A673 (cell line): ENCODE results near the gene FGF1. TPM values are rescaled to one million over a fixed set of nuclear protein-coding genes. Genes with fewer than 3 reads are reported as not detected.

Source experiments
- BruUV-seq: library from RNA; stranded (reverse); fragments of 400-500 nt; replicated peaks from 2 replicates; lab custom pipeline; 2021; lab: Mats Ljungman, UMichigan
- CTCF ChIA-PET: fragments of 300-600 bp; sonication (Branson Sonifier 250); formaldehyde crosslinking; loops from one replicate; lab custom pipeline; 2022; ENCODE audit warnings: antibody characterized with exemption; lab: Charles Lee
- POLR2A ChIA-PET: fragments of 300-600 bp; sonication (Branson Sonifier 250); formaldehyde crosslinking; loops from one replicate; lab custom pipeline; 2022; ENCODE audit warnings: antibody characterized with exemption; ENCODE audit not compliant: low non-redundant PET; lab: Charles Lee
- DNase-seq: peaks from one replicate; pipeline ENCODE4 v3.0.0-alpha.2; 2015; ENCODE audit warnings: low spot score
- H3K27ac ChIP-seq: fragments of 200-600 bp; sonication (generic); 2 replicates; pipeline ENCODE4 v1.5.1; 2016; ENCODE audit warnings: mixed run types, low read depth, mild to moderate bottlenecking, mixed read lengths, antibody characterized with exemption, low read length; ENCODE audit not compliant: poor library complexity, severe bottlenecking
- H3K27me3 ChIP-seq: fragments of 200-600 bp; sonication (generic); replicated peaks from 2 replicates; pipeline ENCODE4 v1.6.1; 2017; ENCODE audit warnings: mixed run types, low read depth, mild to moderate bottlenecking, mixed read lengths, antibody characterized with exemption, low read length; ENCODE audit not compliant: insufficient read depth, poor library complexity
- H3K36me3 ChIP-seq: fragments of 200-600 bp; sonication (generic); 2 replicates; pipeline ENCODE4 v1.6.1; 2016; ENCODE audit warnings: mixed run types, mild to moderate bottlenecking, mixed read lengths, antibody characterized with exemption, low read length; ENCODE audit not compliant: insufficient read depth, poor library complexity, severe bottlenecking
- H3K4me1 ChIP-seq: fragments of 200-600 bp; sonication (generic); 2 replicates; pipeline ENCODE4 v1.6.1; 2017; ENCODE audit warnings: mixed run types, mild to moderate bottlenecking, mixed read lengths, antibody characterized with exemption, low read length; ENCODE audit not compliant: insufficient read depth, poor library complexity, severe bottlenecking
- H3K4me3 ChIP-seq: fragments of 200-600 bp; sonication (generic); 2 replicates; pipeline ENCODE4 v1.5.1; 2016; ENCODE audit warnings: low read depth, mixed run types, mild to moderate bottlenecking, mixed read lengths, low read length; ENCODE audit not compliant: poor library complexity, severe bottlenecking
- H3K9me3 ChIP-seq: fragments of 200-600 bp; sonication (generic); 2 replicates; pipeline ENCODE4 v1.6.1; 2016; ENCODE audit warnings: mixed run types, low read depth, mild to moderate bottlenecking, mixed read lengths, antibody characterized with exemption, low read length; ENCODE audit not compliant: poor library complexity, severe bottlenecking
- EZH2 ChIP-seq: fragments of 200-600 bp; sonication (generic); IDR thresholded peaks from 2 replicates; pipeline ENCODE4 v1.6.1; 2017; ENCODE audit warnings: borderline replicate concordance, low read depth, mild to moderate bottlenecking, mixed read lengths, antibody characterized with exemption, low read length; ENCODE audit not compliant: poor library complexity, severe bottlenecking
- intact Hi-C: fragments of 100-400 bp; cut with micrococcal nuclease; formaldehyde crosslinking; loops from one replicate; pipeline ENCODE4 v1.10.0; 2022; ENCODE audit not compliant: unreplicated experiment
- total RNA-seq: library from RNA; stranded (reverse); gene quantifications from 2 replicates; pipeline ENCODE4 v1.2.3, GENCODE V29; 2021
- TF ChIP-seq, protein P1 (sequence below): fragments of 300-800, 200-600 bp; sonication (generic); conservative IDR thresholded peaks from 2 replicates; pipeline ENCODE4 v1.5.1; 2017; ENCODE audit warnings: low read depth, mild to moderate bottlenecking, antibody characterized with exemption, low read length, moderate library complexity, mixed read lengths

FGF1 gene
- total RNA-seq, 1 experiment from 2014 or later = 0.71 TPM

DNA sequence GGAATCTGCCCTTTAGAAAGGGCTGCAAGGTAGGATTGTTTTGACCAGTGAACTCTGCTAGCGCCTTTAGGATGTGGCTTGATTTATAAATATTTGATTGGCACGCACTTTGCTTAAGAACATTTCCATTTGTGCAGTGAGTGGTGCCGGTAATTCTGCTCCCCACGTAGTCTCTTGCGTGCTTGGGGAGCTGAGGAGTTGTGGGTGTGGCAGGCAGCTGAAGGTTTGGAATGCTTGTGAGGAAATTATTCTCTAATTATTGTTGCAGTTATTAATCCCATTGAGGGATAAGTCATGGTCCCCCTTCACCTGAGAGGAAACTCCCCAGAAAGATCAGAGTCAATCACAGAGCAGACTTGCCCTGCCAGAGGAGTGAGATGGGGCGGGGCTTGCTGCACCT lies 76.7 kb downstream of the FGF1 start:
- TF ChIP-seq, protein P1, sequence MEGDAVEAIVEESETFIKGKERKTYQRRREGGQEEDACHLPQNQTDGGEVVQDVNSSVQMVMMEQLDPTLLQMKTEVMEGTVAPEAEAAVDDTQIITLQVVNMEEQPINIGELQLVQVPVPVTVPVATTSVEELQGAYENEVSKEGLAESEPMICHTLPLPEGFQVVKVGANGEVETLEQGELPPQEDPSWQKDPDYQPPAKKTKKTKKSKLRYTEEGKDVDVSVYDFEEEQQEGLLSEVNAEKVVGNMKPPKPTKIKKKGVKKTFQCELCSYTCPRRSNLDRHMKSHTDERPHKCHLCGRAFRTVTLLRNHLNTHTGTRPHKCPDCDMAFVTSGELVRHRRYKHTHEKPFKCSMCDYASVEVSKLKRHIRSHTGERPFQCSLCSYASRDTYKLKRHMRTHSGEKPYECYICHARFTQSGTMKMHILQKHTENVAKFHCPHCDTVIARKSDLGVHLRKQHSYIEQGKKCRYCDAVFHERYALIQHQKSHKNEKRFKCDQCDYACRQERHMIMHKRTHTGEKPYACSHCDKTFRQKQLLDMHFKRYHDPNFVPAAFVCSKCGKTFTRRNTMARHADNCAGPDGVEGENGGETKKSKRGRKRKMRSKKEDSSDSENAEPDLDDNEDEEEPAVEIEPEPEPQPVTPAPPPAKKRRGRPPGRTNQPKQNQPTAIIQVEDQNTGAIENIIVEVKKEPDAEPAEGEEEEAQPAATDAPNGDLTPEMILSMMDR = no peak
- intact Hi-C loops = no loop called here
- Histone ChIP-seq H3K27me3 (no peaks in the 10 kb centered on the region), H3K4me1 (peaks cover 11% of the 10 kb centered on the region), H3K27ac (no peak overlapping the region), H3K4me3 (no peak overlapping the region), H3K9me3 (no peaks in the 10 kb centered on the region), H3K36me3 (no peaks in the 10 kb centered on the region)
- BruUV-seq = no TSS peak
- POLR2A ChIA-PET = no interaction called here
- DNase-seq = no peak
- CTCF ChIA-PET = no interaction called here

DNA sequence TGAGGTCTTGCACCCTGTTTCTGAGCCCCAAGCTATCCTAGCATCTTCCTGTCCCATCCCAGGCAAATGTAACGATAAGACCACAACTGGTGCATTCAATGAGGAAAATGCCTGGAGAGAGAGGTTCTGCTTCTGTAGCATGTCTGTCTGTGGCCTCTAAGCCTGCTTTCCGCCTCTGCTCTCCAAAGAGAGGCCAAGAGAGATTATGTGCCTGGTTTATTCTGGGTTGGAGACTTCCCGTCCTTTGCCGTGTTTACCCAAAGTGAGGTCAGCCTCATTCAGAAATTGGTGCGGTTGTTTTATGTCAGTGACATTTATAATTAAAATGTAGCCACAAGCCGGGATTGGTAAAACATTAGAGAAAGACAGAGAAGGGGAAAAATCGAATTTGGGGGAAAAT lies 77.8 kb downstream of the FGF1 start:
- Histone ChIP-seq H3K27me3 (no peaks in the 10 kb centered on the region), H3K4me1 (peaks cover 4% of the 10 kb centered on the region), H3K9me3 (no peaks in the 10 kb centered on the region), H3K27ac (no peak overlapping the region), H3K36me3 (no peaks in the 10 kb centered on the region), H3K4me3 (no peak overlapping the region)
- TF ChIP-seq, protein P1 = no peak
- TF ChIP-seq EZH2 = no peak
- POLR2A ChIA-PET = no interaction called here
- no peak for DNase-seq
- intact Hi-C loops = no loop called here
- CTCF ChIA-PET = no interaction called here
- no TSS peak for BruUV-seq

DNA sequence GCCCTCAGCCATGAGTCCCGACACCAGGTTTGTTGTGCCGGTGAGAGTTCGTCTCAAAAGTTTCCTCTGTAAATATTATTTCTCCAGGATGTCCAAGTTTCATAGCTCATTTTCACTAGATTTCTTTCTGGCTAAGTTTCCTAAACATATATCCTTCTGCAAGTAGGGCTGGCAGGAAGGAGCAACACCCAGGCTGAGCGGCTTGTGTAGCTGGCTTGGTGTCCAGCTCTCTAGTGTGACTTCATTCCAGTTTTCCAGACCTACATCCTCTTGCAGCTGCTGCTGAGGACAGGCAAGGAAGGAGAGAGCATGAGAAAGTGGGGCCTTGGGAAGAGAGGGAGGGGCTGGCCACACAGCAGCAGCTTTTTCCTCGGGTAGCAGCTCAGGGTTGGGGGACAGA lies 80.3 kb downstream of the FGF1 start:
- Histone ChIP-seq H3K27me3 (no peaks in the 10 kb centered on the region), H3K4me1 (no peaks in the 10 kb centered on the region), H3K9me3 (no peaks in the 10 kb centered on the region), H3K36me3 (no peaks in the 10 kb centered on the region), H3K27ac (no peak overlapping the region), H3K4me3 (no peak overlapping the region)
- intact Hi-C loops = no loop called here
- DNase-seq = no peak
- POLR2A ChIA-PET = no interaction called here
- CTCF ChIA-PET = no interaction called here
- no peak for TF ChIP-seq EZH2
- TF ChIP-seq, protein P1 = no peak
- BruUV-seq = no TSS peak
